ENCODE measurements around the gene AMHR2. TPM values are rescaled to one million over a fixed set of nuclear protein-coding genes. Genes with fewer than 3 reads are reported as not detected.
A peak's percentile ranks its signal among the peaks of the same experiment; 100 is the strongest.

Gene AMHR2
- total RNA-seq, 3 donors from 2014 or later, result 0.15 TPM; not detected in 2

GRCh38 chr12:53462935-53463334, 39.3 kb downstream of the AMHR2 start:
- H3K36me3 ChIP-seq, result peaks cover 30% of the 10 kb centered on the region
- no peaks in the 10 kb centered on the region for H3K9me3 ChIP-seq
- peak overlapping the region in 1 of 2 donors; percentile 9 for H3K27ac ChIP-seq
- intact Hi-C loops (cut with DNase I; ENCODE audit: low total_unique reads), result no loop called here
- no peak overlapping the region for H3K4me3 ChIP-seq
- no peaks in the 10 kb centered on the region for H3K27me3 ChIP-seq
- TF ChIP-seq POLR2A (IDR thresholded peaks at IDR 0.05), result no peak
- TF ChIP-seq POLR2AphosphoS5 (IDR thresholded peaks at IDR 0.05), result no peak
- TF ChIP-seq, protein P1, sequence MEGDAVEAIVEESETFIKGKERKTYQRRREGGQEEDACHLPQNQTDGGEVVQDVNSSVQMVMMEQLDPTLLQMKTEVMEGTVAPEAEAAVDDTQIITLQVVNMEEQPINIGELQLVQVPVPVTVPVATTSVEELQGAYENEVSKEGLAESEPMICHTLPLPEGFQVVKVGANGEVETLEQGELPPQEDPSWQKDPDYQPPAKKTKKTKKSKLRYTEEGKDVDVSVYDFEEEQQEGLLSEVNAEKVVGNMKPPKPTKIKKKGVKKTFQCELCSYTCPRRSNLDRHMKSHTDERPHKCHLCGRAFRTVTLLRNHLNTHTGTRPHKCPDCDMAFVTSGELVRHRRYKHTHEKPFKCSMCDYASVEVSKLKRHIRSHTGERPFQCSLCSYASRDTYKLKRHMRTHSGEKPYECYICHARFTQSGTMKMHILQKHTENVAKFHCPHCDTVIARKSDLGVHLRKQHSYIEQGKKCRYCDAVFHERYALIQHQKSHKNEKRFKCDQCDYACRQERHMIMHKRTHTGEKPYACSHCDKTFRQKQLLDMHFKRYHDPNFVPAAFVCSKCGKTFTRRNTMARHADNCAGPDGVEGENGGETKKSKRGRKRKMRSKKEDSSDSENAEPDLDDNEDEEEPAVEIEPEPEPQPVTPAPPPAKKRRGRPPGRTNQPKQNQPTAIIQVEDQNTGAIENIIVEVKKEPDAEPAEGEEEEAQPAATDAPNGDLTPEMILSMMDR (IDR thresholded peaks at IDR 0.05), result no peak
- no peaks in the 10 kb centered on the region for H3K4me1 ChIP-seq
- DNase-seq (ENCODE audit: low spot score in 2 of 2), result no peak

GRCh38 chr12:53463802-53464560, 40.3 kb downstream of the AMHR2 start:
- intact Hi-C loops (cut with DNase I; ENCODE audit: low total_unique reads), result no loop called here
- peak overlapping the region in 1 of 2 donors; percentile 9 for H3K27ac ChIP-seq
- H3K4me1 ChIP-seq, result no peaks in the 10 kb centered on the region
- no peak for DNase-seq (ENCODE audit: low spot score in 2 of 2)
- H3K27me3 ChIP-seq, result no peaks in the 10 kb centered on the region
- TF ChIP-seq, protein P1 (IDR thresholded peaks at IDR 0.05), result no peak
- no peak for TF ChIP-seq POLR2AphosphoS5 (IDR thresholded peaks at IDR 0.05)
- TF ChIP-seq POLR2A (IDR thresholded peaks at IDR 0.05), result no peak
- H3K9me3 ChIP-seq, result no peaks in the 10 kb centered on the region
- no peak overlapping the region for H3K4me3 ChIP-seq
- peaks cover 34% of the 10 kb centered on the region for H3K36me3 ChIP-seq

DNA sequence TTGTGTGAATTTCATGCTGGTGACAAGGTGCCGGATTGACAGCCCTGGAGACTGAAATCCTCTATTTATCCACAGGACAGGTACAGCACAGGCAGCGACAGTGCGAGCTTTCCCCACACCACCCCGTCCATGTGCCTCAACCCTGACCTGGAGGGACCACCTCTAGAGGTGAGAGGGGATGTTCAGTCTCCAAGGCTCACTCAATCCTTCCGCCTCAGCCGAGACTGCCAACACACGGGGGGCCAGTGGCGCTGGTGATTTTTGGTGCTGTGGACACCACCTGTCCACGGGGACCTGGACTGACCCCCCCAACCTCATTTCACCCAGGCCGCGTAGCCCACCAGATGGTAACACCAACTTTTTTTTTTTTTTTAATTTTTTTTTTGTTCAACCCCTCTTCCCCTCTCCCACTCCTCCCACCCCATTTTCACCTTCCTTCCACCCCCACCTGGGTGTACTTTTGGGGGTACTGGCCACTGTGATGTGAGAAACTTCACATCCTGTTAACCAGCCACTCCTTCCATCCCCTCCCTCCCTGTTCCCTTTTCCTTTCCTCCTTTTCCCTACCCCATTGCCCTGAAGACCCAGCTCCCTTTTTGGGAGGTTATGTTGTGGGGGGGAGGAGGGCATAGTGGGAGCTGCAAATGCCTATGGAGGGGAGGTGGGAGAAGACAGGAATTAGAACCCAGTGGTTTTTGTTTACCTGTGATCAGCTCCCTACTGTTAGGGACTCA, 41.2 kb downstream of the AMHR2 start:
- TF ChIP-seq, protein P1 (IDR thresholded peaks at IDR 0.05), result no peak
- TF ChIP-seq POLR2A (IDR thresholded peaks at IDR 0.05), result no peak
- no peak for TF ChIP-seq POLR2AphosphoS5 (IDR thresholded peaks at IDR 0.05)
- Histone ChIP-seq H3K4me3 (no peak overlapping the region), H3K27ac (no peak overlapping the region), H3K36me3 (peaks cover 34% of the 10 kb centered on the region), H3K27me3 (no peaks in the 10 kb centered on the region), H3K9me3 (no peaks in the 10 kb centered on the region), H3K4me1 (no peaks in the 10 kb centered on the region)
- DNase-seq (ENCODE audit: low spot score in 2 of 2), result no peak
- intact Hi-C loops (cut with DNase I; ENCODE audit: low total_unique reads), result no loop called here

DNA sequence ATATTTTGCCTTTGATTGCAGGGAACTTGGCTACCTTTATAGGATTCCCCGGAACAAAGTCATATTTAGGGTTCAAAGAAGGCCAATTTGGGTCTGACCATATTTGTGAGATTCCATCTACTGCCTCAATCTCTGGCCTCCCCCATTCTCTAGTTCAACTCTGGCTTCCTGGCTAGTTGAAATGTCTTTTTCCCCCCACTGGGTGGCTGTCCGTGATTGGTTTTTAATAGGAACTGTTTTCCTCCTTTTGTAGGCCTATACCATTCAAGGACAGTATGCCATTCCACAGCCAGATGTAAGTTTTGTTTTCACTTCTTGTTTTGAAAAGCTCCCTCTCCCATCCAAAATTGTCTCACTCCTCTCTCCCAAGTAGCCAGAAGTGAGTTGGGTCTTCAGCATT, 42.0 kb downstream of the AMHR2 start:
- DNase-seq (ENCODE audit: low spot score in 2 of 2), result no peak
- no peaks in the 10 kb centered on the region for H3K27me3 ChIP-seq
- no peaks in the 10 kb centered on the region for H3K4me1 ChIP-seq
- intact Hi-C loops (cut with DNase I; ENCODE audit: low total_unique reads), result no loop called here
- H3K4me3 ChIP-seq, result no peak overlapping the region
- H3K36me3 ChIP-seq, result peaks cover 27% of the 10 kb centered on the region
- H3K9me3 ChIP-seq, result no peaks in the 10 kb centered on the region
- peak overlapping the region; percentile 11 to 28 for H3K27ac ChIP-seq
- no peak for TF ChIP-seq POLR2AphosphoS5 (IDR thresholded peaks at IDR 0.05)
- TF ChIP-seq POLR2A (IDR thresholded peaks at IDR 0.05), result no peak
- TF ChIP-seq, protein P1 (IDR thresholded peaks at IDR 0.05), result no peak

GRCh38 chr12:53466640-53467039, 43.0 kb downstream of the AMHR2 start:
- intact Hi-C loops (cut with DNase I; ENCODE audit: low total_unique reads), result no loop called here
- Histone ChIP-seq H3K9me3 (no peaks in the 10 kb centered on the region), H3K27me3 (no peaks in the 10 kb centered on the region), H3K4me1 (no peaks in the 10 kb centered on the region), H3K4me3 (no peak overlapping the region), H3K27ac (no peak overlapping the region), H3K36me3 (peaks cover 20% of the 10 kb centered on the region)
- no peak for TF ChIP-seq POLR2AphosphoS5 (IDR thresholded peaks at IDR 0.05)
- TF ChIP-seq, protein P1 (IDR thresholded peaks at IDR 0.05), result no peak
- TF ChIP-seq POLR2A (IDR thresholded peaks at IDR 0.05), result no peak
- DNase-seq (ENCODE audit: low spot score in 2 of 2), result no peak
